HepG2 (cell line): Measurements from ENCODE around the gene GEMIN2. TPM values are rescaled to one million over a fixed set of nuclear protein-coding genes. Genes with fewer than 3 reads are reported as not detected.

Experiments
- ARNT ChIP-seq: fragments of 450-650 bp; IDR thresholded peaks from 2 replicates; pipeline ENCODE4 v1.6.1; 2017
- CEBPB ChIP-seq: IDR thresholded peaks from 2 replicates; pipeline ENCODE4 v1.6.1; 2011; ENCODE audit warnings: low read depth, low read length, improper control_type of control experiment, borderline replicate concordance
- CREB1 ChIP-seq, 2 experiments: fragments of 450-650 bp in 1 of 2; IDR thresholded peaks; 2 replicates each; pipeline ENCODE4 v1.6.1; 2016 to 2017; ENCODE audit warnings: control low read depth in 1 of 2, mild to moderate bottlenecking in 1 of 2, missing compliant biosample characterization in 1 of 2, missing genetic modification characterization in 1 of 2
- ELF3 ChIP-seq: IDR thresholded peaks from 2 replicates; pipeline ENCODE4 v1.6.1; 2016; ENCODE audit warnings: missing genetic modification reagents, missing compliant biosample characterization
- FOSL1 ChIP-seq: sonication (generic); formaldehyde crosslinking; IDR thresholded peaks from 2 replicates; pipeline ENCODE4 v1.9.0; 2021; ENCODE audit warnings: missing genetic modification reagents, borderline replicate concordance
- FOXJ3 ChIP-seq: sonication (generic); formaldehyde crosslinking; IDR thresholded peaks from 2 replicates; pipeline ENCODE4 v1.4.0; 2020; ENCODE audit warnings: missing genetic modification reagents, mild to moderate bottlenecking, borderline replicate concordance
- JUND ChIP-seq: sonication (generic); formaldehyde crosslinking; IDR thresholded peaks from 2 replicates; pipeline ENCODE4 v1.8.0; 2022; ENCODE audit warnings: mild to moderate bottlenecking, missing genetic modification reagents
- KAT8 ChIP-seq: IDR thresholded peaks from 2 replicates; pipeline ENCODE4 v1.6.1; 2016; ENCODE audit warnings: missing genetic modification reagents, missing compliant biosample characterization
- NFE2L1 ChIP-seq: sonication (generic); formaldehyde crosslinking; IDR thresholded peaks from 2 replicates; pipeline ENCODE4 v1.4.0; 2020; ENCODE audit warnings: missing genetic modification reagents, mild to moderate bottlenecking, borderline replicate concordance
- SKI ChIP-seq: fragments of 450-650 bp; IDR thresholded peaks from one replicate; pipeline ENCODE4 v1.6.1; 2018; ENCODE audit warnings: mild to moderate bottlenecking; ENCODE audit not compliant: partially characterized antibody
- ZFP36 ChIP-seq: fragments of 150-350 bp; IDR thresholded peaks from 2 replicates; pipeline ENCODE4 v1.6.1; 2018; ENCODE audit warnings: borderline replicate concordance, low read length, low read depth; ENCODE audit not compliant: partially characterized antibody
- ZFP37 ChIP-seq: sonication (generic); formaldehyde crosslinking; IDR thresholded peaks from 2 replicates; pipeline ENCODE4 v1.4.0; 2020; ENCODE audit warnings: missing genetic modification reagents, borderline replicate concordance
- ZNF232 ChIP-seq: sonication (generic); formaldehyde crosslinking; IDR thresholded peaks from 2 replicates; pipeline ENCODE4 v1.4.0; 2020; ENCODE audit warnings: missing genetic modification reagents, borderline replicate concordance
- ZNF333 ChIP-seq: sonication (generic); formaldehyde crosslinking; IDR thresholded peaks from 2 replicates; pipeline ENCODE4 v1.4.0; 2020; ENCODE audit warnings: mild to moderate bottlenecking, missing genetic modification reagents, borderline replicate concordance
- ZNF556 ChIP-seq: sonication (generic); formaldehyde crosslinking; IDR thresholded peaks from 2 replicates; pipeline ENCODE4 v1.4.0; 2020; ENCODE audit warnings: mild to moderate bottlenecking, missing genetic modification reagents, borderline replicate concordance
- ZNF589 ChIP-seq: sonication (generic); formaldehyde crosslinking; conservative IDR thresholded peaks from 2 replicates; pipeline ENCODE4 v1.8.0; 2022; ENCODE audit warnings: mild to moderate bottlenecking, moderate library complexity, missing genetic modification reagents
- ZNF746 ChIP-seq: sonication (generic); formaldehyde crosslinking; IDR thresholded peaks from 2 replicates; pipeline ENCODE4 v1.8.0; 2022; ENCODE audit warnings: mild to moderate bottlenecking, missing genetic modification reagents
- ZNF768 ChIP-seq: sonication (generic); formaldehyde crosslinking; IDR thresholded peaks from 2 replicates; pipeline ENCODE4 v1.4.0; 2020; ENCODE audit warnings: missing genetic modification reagents
- ZNF839 ChIP-seq: sonication (generic); formaldehyde crosslinking; IDR thresholded peaks from 2 replicates; pipeline ENCODE4 v1.4.0; 2020; ENCODE audit warnings: missing genetic modification reagents, mild to moderate bottlenecking, borderline replicate concordance
- polyA plus RNA-seq, 8 experiments: library from polyadenylated mRNA; depleted of rRNA in 3 of 8; stranded (reverse) in 7 of 8; unstranded in 1 of 8; fragments of >200 nt; fragmentation: Illumina TruSeq in 4 of 8; extraction: Trizol in 4 of 8; gene quantifications; 2 replicates each; pipeline versions ENCODE4 v1.2.1 to v1.2.3, GENCODE V29; 2011 to 2016; ENCODE audit warnings: low read depth in 4 of 8, missing spikeins in 1 of 8, mixed read lengths in 1 of 8; ENCODE audit not compliant: insufficient read depth in 1 of 8
- total RNA-seq, 5 experiments: library from RNA; depleted of rRNA; stranded (reverse); fragments of >200 nt; fragmentation: Illumina TruSeq; extraction: Trizol; gene quantifications; 2 replicates each; pipeline ENCODE4 v1.2.3, GENCODE V29; 2016; ENCODE audit warnings: low read depth in 1 of 5
- TF ChIP-seq, protein P1 (sequence below): sonication (generic); formaldehyde crosslinking; IDR thresholded peaks from 2 replicates; pipeline ENCODE4 v1.4.0; 2020; ENCODE audit warnings: missing genetic modification reagents
- TF ChIP-seq, protein P2 (sequence below): sonication (generic); formaldehyde crosslinking; IDR thresholded peaks from 2 replicates; pipeline ENCODE4 v1.8.0; 2022; ENCODE audit warnings: mild to moderate bottlenecking, missing genetic modification reagents; ENCODE audit not compliant: insufficient replicate concordance
- TF ChIP-seq, protein P3 (sequence below): IDR thresholded peaks from 2 replicates; pipeline ENCODE4 v1.6.1; 2016; ENCODE audit warnings: missing genetic modification reagents, missing compliant biosample characterization

The GEMIN2 gene
- total and polyA plus RNA-seq, 2 of the 13 experiments (the other 11 are each of a cell fraction or from before 2014, with no cell fraction given), result 54.8 to 110 TPM

DNA sequence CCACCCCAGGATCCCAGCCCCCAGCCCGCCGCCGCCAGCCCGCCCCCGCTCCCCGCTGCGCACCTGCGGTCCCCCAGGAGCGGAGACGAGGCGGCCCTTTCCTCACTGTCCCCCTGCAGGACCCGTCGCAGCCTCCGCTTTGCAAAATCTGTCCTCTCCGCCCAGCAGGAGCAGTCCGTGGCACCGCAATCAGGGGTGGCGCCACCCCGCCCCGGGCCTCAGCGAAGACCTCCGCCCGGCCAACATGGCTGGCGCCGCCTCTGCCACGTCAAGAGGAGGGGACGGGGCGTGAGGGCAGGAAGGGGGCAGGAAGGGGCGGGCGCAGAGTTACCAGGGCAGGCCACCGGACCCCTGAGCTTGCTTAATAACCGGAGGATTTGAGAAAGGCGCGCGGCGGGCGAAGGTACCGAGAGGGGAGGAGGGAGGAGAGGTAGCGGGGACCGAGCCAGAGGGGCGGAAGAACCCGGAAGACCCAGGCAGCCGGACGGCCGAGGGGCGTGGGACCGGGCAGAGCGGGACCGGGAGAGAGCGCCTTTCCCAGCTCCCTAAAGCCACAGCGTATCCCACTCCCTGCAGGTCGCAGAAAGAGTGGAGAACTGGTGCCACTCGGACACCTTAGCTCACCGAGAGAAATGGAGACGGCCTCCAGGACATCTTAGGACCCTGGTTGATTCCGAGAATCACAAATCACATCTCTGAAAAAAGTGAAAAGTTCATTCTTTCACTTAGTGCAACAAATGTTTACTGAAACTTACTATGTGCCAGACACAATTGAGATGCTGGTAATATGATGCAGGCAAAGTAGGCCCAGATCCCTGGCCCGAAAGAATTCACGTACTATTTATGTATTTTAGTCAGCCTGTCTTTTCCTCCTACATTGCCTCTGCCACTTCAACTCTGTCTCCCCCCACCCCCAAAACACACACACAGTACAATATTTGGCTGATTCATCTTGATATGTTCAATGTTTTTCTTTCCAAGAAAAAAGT is 10.9 kb upstream of the GEMIN2 start, which contains the start of gene SEC23A (continued):
- TF ChIP-seq, protein P1, sequence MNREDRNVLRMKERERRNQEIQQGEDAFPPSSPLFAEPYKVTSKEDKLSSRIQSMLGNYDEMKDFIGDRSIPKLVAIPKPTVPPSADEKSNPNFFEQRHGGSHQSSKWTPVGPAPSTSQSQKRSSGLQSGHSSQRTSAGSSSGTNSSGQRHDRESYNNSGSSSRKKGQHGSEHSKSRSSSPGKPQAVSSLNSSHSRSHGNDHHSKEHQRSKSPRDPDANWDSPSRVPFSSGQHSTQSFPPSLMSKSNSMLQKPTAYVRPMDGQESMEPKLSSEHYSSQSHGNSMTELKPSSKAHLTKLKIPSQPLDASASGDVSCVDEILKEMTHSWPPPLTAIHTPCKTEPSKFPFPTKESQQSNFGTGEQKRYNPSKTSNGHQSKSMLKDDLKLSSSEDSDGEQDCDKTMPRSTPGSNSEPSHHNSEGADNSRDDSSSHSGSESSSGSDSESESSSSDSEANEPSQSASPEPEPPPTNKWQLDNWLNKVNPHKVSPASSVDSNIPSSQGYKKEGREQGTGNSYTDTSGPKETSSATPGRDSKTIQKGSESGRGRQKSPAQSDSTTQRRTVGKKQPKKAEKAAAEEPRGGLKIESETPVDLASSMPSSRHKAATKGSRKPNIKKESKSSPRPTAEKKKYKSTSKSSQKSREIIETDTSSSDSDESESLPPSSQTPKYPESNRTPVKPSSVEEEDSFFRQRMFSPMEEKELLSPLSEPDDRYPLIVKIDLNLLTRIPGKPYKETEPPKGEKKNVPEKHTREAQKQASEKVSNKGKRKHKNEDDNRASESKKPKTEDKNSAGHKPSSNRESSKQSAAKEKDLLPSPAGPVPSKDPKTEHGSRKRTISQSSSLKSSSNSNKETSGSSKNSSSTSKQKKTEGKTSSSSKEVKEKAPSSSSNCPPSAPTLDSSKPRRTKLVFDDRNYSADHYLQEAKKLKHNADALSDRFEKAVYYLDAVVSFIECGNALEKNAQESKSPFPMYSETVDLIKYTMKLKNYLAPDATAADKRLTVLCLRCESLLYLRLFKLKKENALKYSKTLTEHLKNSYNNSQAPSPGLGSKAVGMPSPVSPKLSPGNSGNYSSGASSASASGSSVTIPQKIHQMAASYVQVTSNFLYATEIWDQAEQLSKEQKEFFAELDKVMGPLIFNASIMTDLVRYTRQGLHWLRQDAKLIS (CRISPR knock-in tag), result peak; percentile 82
- TF ChIP-seq ZNF768, result peak; percentile 90
- peak; percentile 98 for TF ChIP-seq ZNF232 (CRISPR knock-in tag)
- TF ChIP-seq, protein P2, sequence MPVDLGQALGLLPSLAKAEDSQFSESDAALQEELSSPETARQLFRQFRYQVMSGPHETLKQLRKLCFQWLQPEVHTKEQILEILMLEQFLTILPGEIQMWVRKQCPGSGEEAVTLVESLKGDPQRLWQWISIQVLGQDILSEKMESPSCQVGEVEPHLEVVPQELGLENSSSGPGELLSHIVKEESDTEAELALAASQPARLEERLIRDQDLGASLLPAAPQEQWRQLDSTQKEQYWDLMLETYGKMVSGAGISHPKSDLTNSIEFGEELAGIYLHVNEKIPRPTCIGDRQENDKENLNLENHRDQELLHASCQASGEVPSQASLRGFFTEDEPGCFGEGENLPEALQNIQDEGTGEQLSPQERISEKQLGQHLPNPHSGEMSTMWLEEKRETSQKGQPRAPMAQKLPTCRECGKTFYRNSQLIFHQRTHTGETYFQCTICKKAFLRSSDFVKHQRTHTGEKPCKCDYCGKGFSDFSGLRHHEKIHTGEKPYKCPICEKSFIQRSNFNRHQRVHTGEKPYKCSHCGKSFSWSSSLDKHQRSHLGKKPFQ (CRISPR knock-in tag), result peak; percentile 73
- peak; percentile 2 for TF ChIP-seq ZFP36
- no peak for TF ChIP-seq FOSL1 (CRISPR knock-in tag)
- TF ChIP-seq ARNT, result no peak
- peak; percentile 59 for TF ChIP-seq SKI
- peak; percentile 100 for TF ChIP-seq ZNF333 (CRISPR knock-in tag)
- peak; percentile 99 for TF ChIP-seq ZNF556 (CRISPR knock-in tag)
- peak; percentile 85 for TF ChIP-seq CREB1 (IDR thresholded peaks at IDR 0.05)
- peak; percentile 22; the same call in 1 of the 2 replicates for TF ChIP-seq CREB1 (CRISPR knock-in tag; IDR thresholded peaks at IDR 0.05)
- TF ChIP-seq NFE2L1 (CRISPR knock-in tag), result peak; percentile 89
- peak; percentile 92 for TF ChIP-seq JUND (CRISPR knock-in tag)
- peak; percentile 99 for TF ChIP-seq ZNF589
- TF ChIP-seq, protein P3, sequence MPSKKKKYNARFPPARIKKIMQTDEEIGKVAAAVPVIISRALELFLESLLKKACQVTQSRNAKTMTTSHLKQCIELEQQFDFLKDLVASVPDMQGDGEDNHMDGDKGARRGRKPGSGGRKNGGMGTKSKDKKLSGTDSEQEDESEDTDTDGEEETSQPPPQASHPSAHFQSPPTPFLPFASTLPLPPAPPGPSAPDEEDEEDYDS (CRISPR knock-in tag), result peak; percentile 99
- peak; percentile 98 for TF ChIP-seq KAT8 (CRISPR knock-in tag)
- peak; percentile 100 for TF ChIP-seq ZNF839 (CRISPR knock-in tag)
- TF ChIP-seq CEBPB, result peak; percentile 96; the same call in 1 of the 2 replicates
- peak; percentile 95 for TF ChIP-seq ZFP37 (CRISPR knock-in tag)
- TF ChIP-seq FOXJ3 (CRISPR knock-in tag), result peak; percentile 74
- TF ChIP-seq ZNF746, result peak; percentile 100
- peak; percentile 93 for TF ChIP-seq ELF3 (CRISPR knock-in tag)
